NCI-H2196 treated with DMSO at 0.1 percent for 48 hours (cell line): ENCODE measurements around the gene PUSL1.
A peak's percentile ranks its signal among the peaks of the same experiment; 100 is the strongest.

Source experiments
- DNase-seq: peaks from one replicate; lab custom pipeline; 2025; ENCODE audit not compliant: unreplicated experiment; lab: John Stamatoyannopoulos, UW

PUSL1 gene

GRCh38 chr1:1307923-1308755, at the start of gene PUSL1, which contains the start of gene ACAP3:
PUSL1 (plus strand) TSS chr1:1308597; CDS start chr1:1308644, 47 bp downstream.
ACAP3 (minus strand) TSS chr1:1307930; CDS start chr1:1307815, 115 bp downstream.
- DNase-seq = peak; percentile 83

- DNase-seq = no peak
Observed at GRCh38 chr1:1259119-1259488, 49.3 kb upstream of the PUSL1 start.

DNA sequence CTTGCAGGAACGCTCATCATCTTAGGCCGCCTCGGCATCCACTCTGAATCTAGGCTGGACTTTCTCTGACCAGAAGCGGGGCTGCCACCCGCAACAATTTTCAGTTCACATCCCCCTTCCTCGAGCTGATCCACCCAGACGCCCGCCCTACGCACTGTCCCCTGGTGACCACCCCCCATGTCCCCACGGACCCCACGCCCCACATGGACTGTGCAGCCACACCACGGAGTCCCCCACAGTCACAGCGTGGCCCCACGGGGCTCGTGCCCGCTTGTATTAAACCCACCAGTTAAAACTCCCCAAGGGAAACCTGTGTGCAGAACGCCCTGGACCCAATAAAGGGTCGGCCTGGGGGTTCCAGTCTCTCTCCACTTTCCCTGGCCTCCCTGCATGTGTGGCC, 48.9 kb upstream of the PUSL1 start:
- no peak for DNase-seq

DNA sequence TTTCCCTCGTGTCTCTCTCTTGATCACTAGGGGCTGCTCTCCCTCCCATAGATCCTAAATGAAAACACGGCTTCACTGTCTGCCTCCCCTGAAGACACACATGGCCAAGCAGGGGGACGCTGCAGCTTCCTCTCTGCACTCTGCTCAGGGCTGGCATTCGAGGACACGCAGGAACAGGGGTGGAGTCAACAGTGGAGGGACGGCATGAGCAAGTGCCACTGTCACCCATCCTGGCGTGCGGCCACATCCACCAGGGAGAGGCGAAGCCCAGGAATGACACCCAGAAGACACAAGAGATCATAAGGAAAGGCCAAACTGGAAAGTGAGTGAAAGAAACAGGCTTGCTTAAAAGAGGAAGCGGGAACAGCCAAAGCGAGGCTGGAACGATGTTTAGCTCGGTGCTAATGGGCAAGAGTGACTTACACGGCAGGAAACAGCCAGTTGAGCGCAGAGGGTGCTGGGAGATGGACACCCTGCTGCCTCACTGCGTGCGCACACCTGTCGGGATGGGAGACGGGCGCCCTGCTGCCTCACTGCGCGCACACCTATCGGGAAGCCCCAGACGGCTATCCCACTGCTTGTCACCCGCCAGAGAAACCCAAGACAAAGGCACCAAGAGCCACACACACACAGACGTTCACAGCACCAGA, 48.3 kb upstream of the PUSL1 start:
- DNase-seq = no peak

- DNase-seq = no peak
Observed at GRCh38 chr1:1260843-1261560, 47.4 kb upstream of the PUSL1 start.

- no peak for DNase-seq
Observed at GRCh38 chr1:1262071-1262470, 46.3 kb upstream of the PUSL1 start.

GRCh38 chr1:1262758-1263157, 45.6 kb upstream of the PUSL1 start:
- no peak for DNase-seq

- no peak for DNase-seq
Observed at GRCh38 chr1:1264026-1264425, 44.4 kb upstream of the PUSL1 start.

GRCh38 chr1:1264868-1265272, 43.5 kb upstream of the PUSL1 start:
- DNase-seq = no peak

GRCh38 chr1:1267488-1268283, 40.7 kb upstream of the PUSL1 start:
- no peak for DNase-seq

DNA sequence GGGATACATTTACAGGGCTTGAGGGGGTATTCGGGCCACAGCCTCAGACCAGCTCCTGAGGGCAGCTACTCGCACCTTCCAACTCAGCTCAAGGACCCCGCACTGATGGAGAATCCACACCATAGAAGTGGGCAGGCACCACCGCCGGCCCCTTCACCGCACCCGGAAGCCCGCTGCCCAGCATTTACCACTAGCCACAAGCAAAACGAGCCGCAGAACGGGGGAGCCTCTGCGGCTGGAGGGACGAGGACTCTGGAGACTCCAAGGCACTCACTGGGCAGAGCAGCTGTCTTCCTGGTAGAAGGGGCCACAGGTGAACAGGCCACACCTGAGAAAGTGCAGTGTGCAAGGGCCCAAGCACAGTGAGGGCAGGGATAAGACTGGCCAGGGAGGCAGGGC, 40.1 kb upstream of the PUSL1 start:
- no peak for DNase-seq

DNA sequence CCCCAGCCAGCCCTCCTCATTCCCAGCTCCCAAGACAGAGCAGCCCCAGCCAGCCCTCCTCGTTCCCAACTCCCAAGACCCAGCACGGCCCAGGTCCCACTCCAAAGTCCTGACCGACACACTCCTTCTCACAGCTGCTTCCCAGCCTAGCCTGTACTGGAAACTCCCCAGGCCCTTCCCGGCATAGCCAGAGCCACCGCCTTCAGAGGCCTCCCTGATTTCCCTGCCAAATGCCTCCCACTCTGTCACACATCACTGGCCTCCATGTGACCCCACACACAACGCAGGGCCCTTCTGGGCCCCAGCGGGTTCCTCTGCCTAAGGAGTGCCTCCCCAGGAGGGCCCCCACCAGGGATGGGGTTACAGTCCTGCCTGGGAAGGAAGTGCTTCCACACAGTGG, 37.6 kb upstream of the PUSL1 start:
- no peak for DNase-seq

- peak; percentile 14 for DNase-seq
Observed at GRCh38 chr1:1272341-1273208, 35.8 kb upstream of the PUSL1 start.

GRCh38 chr1:1273209-1273511, 35.2 kb upstream of the PUSL1 start:
- no peak for DNase-seq

- DNase-seq = peak; percentile 80
Observed at GRCh38 chr1:1273512-1274298, 34.7 kb upstream of the PUSL1 start, which contains the start of gene UBE2J2. UBE2J2 (minus strand) TSS chr1:1273854; CDS start chr1:1267992, 5,862 bp downstream.

- DNase-seq = no peak
Observed at GRCh38 chr1:1274299-1274930, 34.0 kb upstream of the PUSL1 start.

DNA sequence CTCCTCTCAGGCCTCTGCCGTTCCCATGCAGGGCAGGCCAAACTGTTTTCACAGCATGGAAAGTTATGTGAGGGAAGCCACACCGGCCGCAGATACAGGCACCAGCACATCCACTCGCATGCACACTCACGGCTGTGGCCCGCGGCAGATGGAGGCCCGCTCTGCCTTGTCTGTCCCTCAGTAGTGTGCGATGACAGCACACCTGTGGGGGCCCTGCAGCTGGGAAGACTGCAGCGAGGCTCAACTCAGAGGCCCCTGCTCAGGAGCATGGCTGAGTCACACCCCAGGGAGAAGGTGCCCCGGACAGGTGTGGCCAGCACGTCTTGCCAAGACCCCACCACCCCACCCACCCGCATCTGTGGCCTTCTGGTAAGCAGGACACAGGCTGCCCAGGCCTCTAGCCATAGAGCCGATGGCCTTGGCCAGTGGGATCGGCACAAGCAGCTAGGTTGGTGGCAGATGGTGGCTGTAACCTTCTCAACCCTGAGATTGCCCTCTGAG, 33.4 kb upstream of the PUSL1 start:
- no peak for DNase-seq

DNA sequence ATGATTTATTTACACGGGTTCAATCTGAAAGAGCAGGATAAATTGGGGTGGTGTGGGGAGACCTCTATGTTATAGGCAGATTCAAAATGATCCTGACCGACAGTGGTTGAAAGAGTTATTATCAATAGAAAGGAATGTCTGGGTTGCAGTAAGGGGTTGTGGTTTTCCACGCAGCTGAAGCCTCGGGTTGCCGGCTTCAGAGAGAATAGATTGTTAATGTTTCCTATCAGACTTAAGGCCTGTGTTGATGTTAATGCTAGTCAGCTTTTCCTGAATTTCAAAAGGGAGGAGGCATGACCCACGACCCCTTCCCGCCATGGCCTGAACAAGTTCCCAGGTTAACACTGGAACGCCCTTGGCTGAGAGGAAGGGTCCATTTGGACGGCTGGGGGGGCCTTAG, 32.6 kb upstream of the PUSL1 start:
- no peak for DNase-seq

GRCh38 chr1:1278620-1279019, 29.8 kb upstream of the PUSL1 start:
- DNase-seq = no peak
